ENCODE results near the gene EHD2.
"Not testable (repeated sequence)": the region's sequence is repeated elsewhere in the genome, so short reads cannot be mapped to it uniquely, and the experiment has no call there.

GRCh38 chr19:47714855-47715254 is 1.6 kb downstream of the EHD2 start:
- not testable (repeated sequence) for TF ChIP-seq GPBP1L1 (CRISPR knock-in tag; IDR thresholded peaks at IDR 0.05); ZNF24 (IDR thresholded peaks at IDR 0.05); GFI1 (CRISPR knock-in tag; IDR thresholded peaks at IDR 0.05; ENCODE audit: borderline replicate concordance); ZNF274 (CRISPR knock-in tag; IDR thresholded peaks at IDR 0.05)
- TF ChIP-seq, protein P1, sequence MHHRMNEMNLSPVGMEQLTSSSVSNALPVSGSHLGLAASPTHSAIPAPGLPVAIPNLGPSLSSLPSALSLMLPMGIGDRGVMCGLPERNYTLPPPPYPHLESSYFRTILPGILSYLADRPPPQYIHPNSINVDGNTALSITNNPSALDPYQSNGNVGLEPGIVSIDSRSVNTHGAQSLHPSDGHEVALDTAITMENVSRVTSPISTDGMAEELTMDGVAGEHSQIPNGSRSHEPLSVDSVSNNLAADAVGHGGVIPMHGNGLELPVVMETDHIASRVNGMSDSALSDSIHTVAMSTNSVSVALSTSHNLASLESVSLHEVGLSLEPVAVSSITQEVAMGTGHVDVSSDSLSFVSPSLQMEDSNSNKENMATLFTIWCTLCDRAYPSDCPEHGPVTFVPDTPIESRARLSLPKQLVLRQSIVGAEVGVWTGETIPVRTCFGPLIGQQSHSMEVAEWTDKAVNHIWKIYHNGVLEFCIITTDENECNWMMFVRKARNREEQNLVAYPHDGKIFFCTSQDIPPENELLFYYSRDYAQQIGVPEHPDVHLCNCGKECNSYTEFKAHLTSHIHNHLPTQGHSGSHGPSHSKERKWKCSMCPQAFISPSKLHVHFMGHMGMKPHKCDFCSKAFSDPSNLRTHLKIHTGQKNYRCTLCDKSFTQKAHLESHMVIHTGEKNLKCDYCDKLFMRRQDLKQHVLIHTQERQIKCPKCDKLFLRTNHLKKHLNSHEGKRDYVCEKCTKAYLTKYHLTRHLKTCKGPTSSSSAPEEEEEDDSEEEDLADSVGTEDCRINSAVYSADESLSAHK (CRISPR knock-in tag; IDR thresholded peaks at IDR 0.05; ENCODE audit: borderline replicate concordance): not testable (repeated sequence)

Measured in HepG2 (cell line).